HEK293 (cell line): Measurements from ENCODE around the gene PRR5.

Experiments
- ATF2 ChIP-seq: fragments of 450-650 bp; formaldehyde crosslinking; IDR thresholded peaks from 2 replicates; pipeline ENCODE4 v1.5.1; 2016; ENCODE audit warnings: missing biosample characterization, missing genetic modification characterization, low read depth
- CTCF ChIP-seq: fragments of 450-650 bp; formaldehyde crosslinking; IDR thresholded peaks from 2 replicates; pipeline ENCODE4 v1.5.1; 2016; ENCODE audit warnings: missing biosample characterization, missing genetic modification characterization
- ZNF24 ChIP-seq: fragments of 450-650 bp; formaldehyde crosslinking; IDR thresholded peaks from 2 replicates; pipeline ENCODE4 v1.5.1; 2016; ENCODE audit warnings: missing biosample characterization, missing genetic modification characterization
- ZNF76 ChIP-seq: fragments of 450-650 bp; formaldehyde crosslinking; IDR thresholded peaks from 2 replicates; pipeline ENCODE4; 2016; ENCODE audit warnings: low read depth, missing biosample characterization, missing genetic modification characterization, borderline replicate concordance
- TF ChIP-seq, protein P1 (sequence below): fragments of 450-650 bp; IDR thresholded peaks from 2 replicates; pipeline ENCODE4 v1.5.1; 2018; ENCODE audit warnings: missing biosample characterization, missing genetic modification characterization
- TF ChIP-seq, protein P2 (sequence below): fragments of 450-650 bp; formaldehyde crosslinking; IDR thresholded peaks from 2 replicates; pipeline ENCODE4 v1.5.1; 2016; ENCODE audit warnings: missing biosample characterization, missing genetic modification characterization
- TF ChIP-seq, protein P3 (sequence below): fragments of 450-650 bp; formaldehyde crosslinking; IDR thresholded peaks from 2 replicates; pipeline ENCODE4 v1.5.1; 2016; ENCODE audit warnings: missing biosample characterization, missing genetic modification characterization, low read depth

DNA sequence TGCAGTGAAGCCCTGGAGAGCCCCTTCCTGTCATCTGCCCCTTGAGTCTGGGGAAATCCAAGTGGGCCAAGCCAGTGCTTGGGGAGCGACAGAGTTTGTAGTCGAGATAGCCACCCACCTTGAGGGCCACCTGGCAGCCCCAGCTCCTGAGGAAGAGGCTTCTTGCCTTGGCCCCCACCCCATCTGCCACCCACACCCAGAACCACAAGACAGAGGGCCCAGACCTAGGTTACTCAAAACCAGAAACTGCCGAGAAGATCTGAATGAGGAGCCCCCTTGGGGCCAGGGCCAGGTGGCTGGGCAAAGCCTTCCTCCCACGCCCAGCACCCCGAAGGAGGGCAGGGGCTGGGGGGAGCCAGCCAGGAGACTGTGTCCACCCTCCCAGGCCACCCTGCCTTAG lies 18.8 kb upstream of the PRR5 start:
- no peak for TF ChIP-seq ZNF24 (tag by site-specific recombination)
- TF ChIP-seq, protein P1, sequence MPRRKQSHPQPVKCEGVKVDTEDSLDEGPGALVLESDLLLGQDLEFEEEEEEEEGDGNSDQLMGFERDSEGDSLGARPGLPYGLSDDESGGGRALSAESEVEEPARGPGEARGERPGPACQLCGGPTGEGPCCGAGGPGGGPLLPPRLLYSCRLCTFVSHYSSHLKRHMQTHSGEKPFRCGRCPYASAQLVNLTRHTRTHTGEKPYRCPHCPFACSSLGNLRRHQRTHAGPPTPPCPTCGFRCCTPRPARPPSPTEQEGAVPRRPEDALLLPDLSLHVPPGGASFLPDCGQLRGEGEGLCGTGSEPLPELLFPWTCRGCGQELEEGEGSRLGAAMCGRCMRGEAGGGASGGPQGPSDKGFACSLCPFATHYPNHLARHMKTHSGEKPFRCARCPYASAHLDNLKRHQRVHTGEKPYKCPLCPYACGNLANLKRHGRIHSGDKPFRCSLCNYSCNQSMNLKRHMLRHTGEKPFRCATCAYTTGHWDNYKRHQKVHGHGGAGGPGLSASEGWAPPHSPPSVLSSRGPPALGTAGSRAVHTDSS (tag by site-specific recombination) = no peak
- TF ChIP-seq ZNF76 (tag by site-specific recombination) = no peak
- TF ChIP-seq, protein P2, sequence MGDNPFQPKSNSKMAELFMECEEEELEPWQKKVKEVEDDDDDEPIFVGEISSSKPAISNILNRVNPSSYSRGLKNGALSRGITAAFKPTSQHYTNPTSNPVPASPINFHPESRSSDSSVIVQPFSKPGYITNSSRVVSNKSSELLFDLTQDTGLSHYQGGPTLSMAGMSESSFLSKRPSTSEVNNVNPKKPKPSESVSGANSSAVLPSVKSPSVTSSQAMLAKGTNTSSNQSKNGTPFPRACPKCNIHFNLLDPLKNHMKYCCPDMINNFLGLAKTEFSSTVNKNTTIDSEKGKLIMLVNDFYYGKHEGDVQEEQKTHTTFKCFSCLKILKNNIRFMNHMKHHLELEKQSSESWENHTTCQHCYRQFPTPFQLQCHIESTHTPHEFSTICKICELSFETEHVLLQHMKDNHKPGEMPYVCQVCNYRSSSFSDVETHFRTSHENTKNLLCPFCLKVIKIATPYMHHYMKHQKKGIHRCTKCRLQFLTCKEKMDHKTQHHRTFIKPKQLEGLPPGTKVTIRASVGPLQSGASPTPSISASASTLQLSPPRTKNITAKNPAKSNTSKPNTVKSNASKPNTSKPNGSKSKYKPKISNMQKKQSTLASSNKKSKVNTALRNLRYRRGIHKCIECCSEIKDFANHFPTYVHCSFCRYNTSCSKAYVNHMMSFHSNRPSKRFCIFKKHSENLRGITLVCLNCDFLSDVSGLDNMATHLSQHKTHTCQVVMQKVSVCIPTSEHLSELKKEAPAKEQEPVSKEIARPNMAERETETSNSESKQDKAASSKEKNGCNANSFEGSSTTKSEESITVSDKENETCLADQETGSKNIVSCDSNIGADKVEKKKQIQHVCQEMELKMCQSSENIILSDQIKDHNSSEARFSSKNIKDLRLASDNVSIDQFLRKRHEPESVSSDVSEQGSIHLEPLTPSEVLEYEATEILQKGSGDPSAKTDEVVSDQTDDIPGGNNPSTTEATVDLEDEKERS (tag by site-specific recombination) = no peak
- TF ChIP-seq CTCF (tag by site-specific recombination) = no peak
- TF ChIP-seq, protein P3, sequence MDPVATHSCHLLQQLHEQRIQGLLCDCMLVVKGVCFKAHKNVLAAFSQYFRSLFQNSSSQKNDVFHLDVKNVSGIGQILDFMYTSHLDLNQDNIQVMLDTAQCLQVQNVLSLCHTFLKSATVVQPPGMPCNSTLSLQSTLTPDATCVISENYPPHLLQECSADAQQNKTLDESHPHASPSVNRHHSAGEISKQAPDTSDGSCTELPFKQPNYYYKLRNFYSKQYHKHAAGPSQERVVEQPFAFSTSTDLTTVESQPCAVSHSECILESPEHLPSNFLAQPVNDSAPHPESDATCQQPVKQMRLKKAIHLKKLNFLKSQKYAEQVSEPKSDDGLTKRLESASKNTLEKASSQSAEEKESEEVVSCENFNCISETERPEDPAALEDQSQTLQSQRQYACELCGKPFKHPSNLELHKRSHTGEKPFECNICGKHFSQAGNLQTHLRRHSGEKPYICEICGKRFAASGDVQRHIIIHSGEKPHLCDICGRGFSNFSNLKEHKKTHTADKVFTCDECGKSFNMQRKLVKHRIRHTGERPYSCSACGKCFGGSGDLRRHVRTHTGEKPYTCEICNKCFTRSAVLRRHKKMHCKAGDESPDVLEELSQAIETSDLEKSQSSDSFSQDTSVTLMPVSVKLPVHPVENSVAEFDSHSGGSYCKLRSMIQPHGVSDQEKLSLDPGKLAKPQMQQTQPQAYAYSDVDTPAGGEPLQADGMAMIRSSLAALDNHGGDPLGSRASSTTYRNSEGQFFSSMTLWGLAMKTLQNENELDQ = no peak
- no peak for TF ChIP-seq ATF2 (tag by site-specific recombination)
